ENCODE results near the gene CALCOCO1.

DNA sequence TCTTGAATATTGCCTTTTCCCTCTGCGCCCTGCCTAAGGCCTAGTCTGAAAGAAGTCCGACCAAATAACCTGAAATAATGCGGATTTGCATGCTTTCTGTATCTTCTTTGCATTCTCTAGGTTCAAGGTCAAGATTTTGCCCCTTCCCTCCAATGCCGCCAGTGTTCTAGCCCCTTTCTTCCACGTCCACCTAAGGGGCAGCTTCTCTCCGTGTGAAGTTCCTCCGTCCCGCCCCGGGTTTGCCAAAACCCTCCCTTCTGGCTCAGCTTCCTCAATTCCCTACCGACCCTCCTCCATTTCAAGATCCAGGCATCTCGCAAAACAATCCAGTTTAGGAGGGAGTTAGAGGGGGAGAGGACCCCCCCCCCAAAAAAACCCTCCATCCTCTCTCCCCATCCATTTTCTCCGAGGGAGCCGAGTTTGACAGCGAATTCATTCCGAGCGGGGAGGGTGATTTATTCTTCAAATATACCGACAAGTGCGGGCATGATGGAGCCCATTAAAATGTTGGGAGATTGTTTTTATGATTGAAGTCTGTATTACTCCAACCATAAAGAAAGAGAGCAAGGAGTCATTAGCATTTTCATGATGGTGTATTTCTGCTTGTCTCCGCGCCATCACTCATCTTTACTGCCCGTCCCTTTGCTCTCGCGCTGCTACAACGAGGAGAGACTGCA is 30.5 kb downstream of the CALCOCO1 start:
- TF ChIP-seq, protein P1, sequence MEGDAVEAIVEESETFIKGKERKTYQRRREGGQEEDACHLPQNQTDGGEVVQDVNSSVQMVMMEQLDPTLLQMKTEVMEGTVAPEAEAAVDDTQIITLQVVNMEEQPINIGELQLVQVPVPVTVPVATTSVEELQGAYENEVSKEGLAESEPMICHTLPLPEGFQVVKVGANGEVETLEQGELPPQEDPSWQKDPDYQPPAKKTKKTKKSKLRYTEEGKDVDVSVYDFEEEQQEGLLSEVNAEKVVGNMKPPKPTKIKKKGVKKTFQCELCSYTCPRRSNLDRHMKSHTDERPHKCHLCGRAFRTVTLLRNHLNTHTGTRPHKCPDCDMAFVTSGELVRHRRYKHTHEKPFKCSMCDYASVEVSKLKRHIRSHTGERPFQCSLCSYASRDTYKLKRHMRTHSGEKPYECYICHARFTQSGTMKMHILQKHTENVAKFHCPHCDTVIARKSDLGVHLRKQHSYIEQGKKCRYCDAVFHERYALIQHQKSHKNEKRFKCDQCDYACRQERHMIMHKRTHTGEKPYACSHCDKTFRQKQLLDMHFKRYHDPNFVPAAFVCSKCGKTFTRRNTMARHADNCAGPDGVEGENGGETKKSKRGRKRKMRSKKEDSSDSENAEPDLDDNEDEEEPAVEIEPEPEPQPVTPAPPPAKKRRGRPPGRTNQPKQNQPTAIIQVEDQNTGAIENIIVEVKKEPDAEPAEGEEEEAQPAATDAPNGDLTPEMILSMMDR (conservative IDR thresholded peaks at IDR 0.05; ENCODE audit: low read length): no peak
- no peak for TF ChIP-seq EZH2phosphoT487 (IDR thresholded peaks at IDR 0.05; ENCODE audit: borderline replicate concordance)
